Measurements from ENCODE around the gene HACE1.
"Not testable (repeated sequence)": the region's sequence is repeated elsewhere in the genome, so short reads cannot be mapped to it uniquely, and the experiment has no call there.

Gene HACE1

DNA sequence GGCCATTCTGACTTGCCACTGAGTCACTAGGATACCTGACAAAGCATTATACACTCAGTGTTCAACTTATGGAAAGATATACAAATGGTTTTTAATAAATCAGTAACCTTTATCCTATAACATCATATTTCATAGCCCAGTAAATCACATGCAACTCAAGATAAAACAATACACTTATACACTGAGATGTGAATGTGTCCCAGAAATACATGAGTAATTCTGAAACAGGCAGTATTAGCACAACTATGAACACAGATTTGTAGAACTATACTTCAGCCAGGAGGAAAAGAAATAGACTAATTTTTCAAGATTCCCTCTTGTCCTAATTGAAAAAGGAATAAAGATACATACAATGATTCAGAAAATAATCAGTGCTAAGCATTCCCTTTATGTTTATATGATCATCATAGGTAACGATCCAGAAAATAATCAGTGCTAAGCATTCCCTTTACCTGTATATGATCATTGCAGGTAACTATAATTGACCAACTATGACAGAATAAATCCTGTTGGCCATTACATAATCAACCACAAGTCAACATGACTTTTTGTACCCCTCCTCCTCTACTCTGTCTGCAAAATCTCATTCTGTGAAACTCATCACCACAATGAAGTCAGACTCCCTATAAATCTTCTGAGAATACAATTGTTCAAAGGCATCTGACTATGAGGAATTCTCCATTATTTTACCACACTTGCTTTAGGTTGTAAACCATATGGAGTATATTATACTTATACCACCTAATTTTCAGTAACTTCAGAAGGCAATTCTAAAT is 30.3 kb downstream of the HACE1 start:
- TF ChIP-seq, protein P1, sequence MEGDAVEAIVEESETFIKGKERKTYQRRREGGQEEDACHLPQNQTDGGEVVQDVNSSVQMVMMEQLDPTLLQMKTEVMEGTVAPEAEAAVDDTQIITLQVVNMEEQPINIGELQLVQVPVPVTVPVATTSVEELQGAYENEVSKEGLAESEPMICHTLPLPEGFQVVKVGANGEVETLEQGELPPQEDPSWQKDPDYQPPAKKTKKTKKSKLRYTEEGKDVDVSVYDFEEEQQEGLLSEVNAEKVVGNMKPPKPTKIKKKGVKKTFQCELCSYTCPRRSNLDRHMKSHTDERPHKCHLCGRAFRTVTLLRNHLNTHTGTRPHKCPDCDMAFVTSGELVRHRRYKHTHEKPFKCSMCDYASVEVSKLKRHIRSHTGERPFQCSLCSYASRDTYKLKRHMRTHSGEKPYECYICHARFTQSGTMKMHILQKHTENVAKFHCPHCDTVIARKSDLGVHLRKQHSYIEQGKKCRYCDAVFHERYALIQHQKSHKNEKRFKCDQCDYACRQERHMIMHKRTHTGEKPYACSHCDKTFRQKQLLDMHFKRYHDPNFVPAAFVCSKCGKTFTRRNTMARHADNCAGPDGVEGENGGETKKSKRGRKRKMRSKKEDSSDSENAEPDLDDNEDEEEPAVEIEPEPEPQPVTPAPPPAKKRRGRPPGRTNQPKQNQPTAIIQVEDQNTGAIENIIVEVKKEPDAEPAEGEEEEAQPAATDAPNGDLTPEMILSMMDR (IDR thresholded peaks at IDR 0.05; ENCODE audit: low read depth, low read length, missing control alignments), result no peak
- H3K4me3 ChIP-seq (ENCODE audit: low read depth, low read length), result no peak overlapping the region
- in situ Hi-C loops (cut with HindIII; ENCODE audit: low sequenced_read_pairs), result no loop called here
- DNase-seq (ENCODE audit: low read depth), result no peak

DNA sequence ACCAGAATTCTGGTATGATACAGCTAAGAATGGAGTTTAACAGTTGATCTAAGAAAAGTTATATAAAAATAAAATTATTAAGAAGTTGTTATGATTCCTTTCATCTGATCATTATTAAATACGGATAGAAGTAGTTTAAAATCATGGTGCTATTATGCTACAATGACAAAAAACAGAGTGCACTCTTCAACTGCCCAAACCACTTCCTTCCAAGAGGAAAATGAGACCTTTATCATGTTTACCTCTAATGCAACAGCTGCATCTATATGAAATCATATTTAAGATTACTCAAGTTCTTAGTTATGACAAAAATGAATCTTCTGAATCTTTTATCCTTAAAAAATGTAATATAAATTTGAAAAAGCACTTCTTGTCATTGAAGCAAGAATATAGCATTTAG is 31.2 kb downstream of the HACE1 start:
- H3K4me3 ChIP-seq (ENCODE audit: low read depth, low read length), result no peak overlapping the region
- in situ Hi-C loops (cut with HindIII; ENCODE audit: low sequenced_read_pairs), result no loop called here
- DNase-seq (ENCODE audit: low read depth), result no peak
- TF ChIP-seq, protein P1 (IDR thresholded peaks at IDR 0.05; ENCODE audit: low read depth, low read length, missing control alignments), result no peak

GRCh38 chr6:104820820-104821219 is 38.9 kb downstream of the HACE1 start:
- DNase-seq (ENCODE audit: low read depth); H3K4me3 ChIP-seq (ENCODE audit: low read depth, low read length); in situ Hi-C loops (cut with HindIII; ENCODE audit: low sequenced_read_pairs): not testable (repeated sequence)

DNA sequence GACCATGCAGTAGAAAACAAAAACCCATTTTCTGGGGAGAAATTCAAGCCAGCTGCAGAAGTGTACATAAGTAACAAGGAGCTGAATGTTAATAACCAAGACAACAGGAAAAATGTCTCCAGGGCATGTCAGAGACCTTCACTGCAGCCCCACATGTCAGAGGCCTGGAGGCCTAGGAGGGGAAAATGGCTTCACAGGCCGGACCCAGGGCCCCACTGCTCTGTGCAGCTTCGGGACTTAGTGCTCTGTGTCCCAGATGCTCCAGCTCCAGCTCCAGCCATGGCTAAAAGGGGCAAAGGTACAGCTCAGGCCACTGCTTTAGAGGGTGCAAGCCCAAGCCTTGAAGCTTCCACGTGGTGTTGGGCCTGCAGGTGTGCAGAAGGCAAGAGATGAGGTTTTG is 43.6 kb downstream of the HACE1 start:
- in situ Hi-C loops (cut with HindIII; ENCODE audit: low sequenced_read_pairs), result no loop called here

GRCh38 chr6:104814743-104815142 is 45.0 kb downstream of the HACE1 start:
- no peak overlapping the region for H3K4me3 ChIP-seq (ENCODE audit: low read depth, low read length)
- DNase-seq (ENCODE audit: low read depth), result no peak
- in situ Hi-C loops (cut with HindIII; ENCODE audit: low sequenced_read_pairs), result no loop called here
- TF ChIP-seq, protein P1 (IDR thresholded peaks at IDR 0.05; ENCODE audit: low read depth, low read length, missing control alignments), result no peak

More for the DNA sequence above, 43.6 kb downstream of the HACE1 start:
- TF ChIP-seq, protein P1 (IDR thresholded peaks at IDR 0.05; ENCODE audit: low read depth, low read length, missing control alignments), result no peak
- DNase-seq (ENCODE audit: low read depth), result no peak
- no peak overlapping the region for H3K4me3 ChIP-seq (ENCODE audit: low read depth, low read length)

DNA sequence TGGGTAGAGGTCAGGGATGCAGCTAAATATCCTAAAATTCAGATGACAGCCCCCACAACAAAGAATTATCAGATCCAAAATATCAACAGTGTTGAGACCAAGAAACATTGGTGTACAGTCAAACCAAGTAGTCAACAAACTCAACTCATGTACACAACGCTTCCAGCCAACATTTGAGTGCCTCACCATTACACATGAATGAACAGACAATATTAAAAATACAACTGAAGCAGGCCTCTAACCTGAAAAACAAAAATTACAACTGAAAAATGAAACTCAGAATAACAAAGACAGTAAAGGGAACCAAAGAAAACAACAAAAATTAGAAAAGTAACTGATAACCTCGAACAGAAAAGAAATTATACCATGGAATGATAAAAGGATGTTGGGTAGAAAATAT is 46.2 kb downstream of the HACE1 start:
- TF ChIP-seq, protein P1 (IDR thresholded peaks at IDR 0.05; ENCODE audit: low read depth, low read length, missing control alignments), result no peak
- in situ Hi-C loops (cut with HindIII; ENCODE audit: low sequenced_read_pairs), result no loop called here
- no peak for DNase-seq (ENCODE audit: low read depth)
- no peak overlapping the region for H3K4me3 ChIP-seq (ENCODE audit: low read depth, low read length)

GRCh38 chr6:104809116-104809515 is 50.6 kb downstream of the HACE1 start:
- no peak overlapping the region for H3K4me3 ChIP-seq (ENCODE audit: low read depth, low read length)
- in situ Hi-C loops (cut with HindIII; ENCODE audit: low sequenced_read_pairs), result no loop called here
- TF ChIP-seq, protein P1 (IDR thresholded peaks at IDR 0.05; ENCODE audit: low read depth, low read length, missing control alignments), result no peak
- DNase-seq (ENCODE audit: low read depth), result no peak

DNA sequence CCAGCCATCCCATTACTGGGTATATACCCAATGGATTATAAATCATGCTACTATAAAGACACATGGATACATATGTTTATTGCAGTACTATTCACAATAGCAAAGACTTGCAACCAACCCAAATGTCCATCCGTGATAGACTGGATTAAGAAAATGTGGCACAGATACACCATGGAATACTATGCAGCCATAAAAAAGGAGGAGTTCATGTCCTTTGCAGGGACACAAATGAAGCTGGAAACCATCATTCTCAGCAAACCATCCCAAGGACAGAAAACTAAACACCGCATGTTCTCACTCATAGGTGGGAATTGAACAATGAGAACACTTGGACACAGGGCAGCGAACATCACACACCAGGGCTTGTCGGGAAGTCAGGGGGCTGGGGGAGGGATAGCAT is 54.4 kb downstream of the HACE1 start:
- H3K4me3 ChIP-seq (ENCODE audit: low read depth, low read length); DNase-seq (ENCODE audit: low read depth); in situ Hi-C loops (cut with HindIII; ENCODE audit: low sequenced_read_pairs): not testable (repeated sequence)
